GM12878 (cell line): ENCODE data around the gene ARVCF. TPM values are rescaled to one million over a fixed set of nuclear protein-coding genes. Genes with fewer than 3 reads are reported as not detected.

Experiments used
- ATF7 ChIP-seq: fragments of 450-650 bp; IDR thresholded peaks from 2 replicates; pipeline ENCODE4 v1.6.1; 2016; ENCODE audit warnings: low read depth, mild to moderate bottlenecking
- BACH1 ChIP-seq: fragments of 450-650 bp; IDR thresholded peaks from 2 replicates; pipeline ENCODE4 v1.6.1; 2017; ENCODE audit warnings: mild to moderate bottlenecking, borderline replicate concordance
- BCL11A ChIP-seq: IDR thresholded peaks from 2 replicates; pipeline ENCODE4 v1.6.1; 2011; ENCODE audit warnings: low read depth, low read length
- BMI1 ChIP-seq: fragments of 450-650 bp; IDR thresholded peaks from 2 replicates; pipeline ENCODE4 v1.6.1; 2016; ENCODE audit warnings: mild to moderate bottlenecking, moderate library complexity, borderline replicate concordance
- CREB1 ChIP-seq: IDR thresholded peaks from 2 replicates; pipeline ENCODE4 v1.6.1; 2012; ENCODE audit warnings: low read depth, mild to moderate bottlenecking, inconsistent platforms
- CREM ChIP-seq: IDR thresholded peaks from 2 replicates; pipeline ENCODE4 v1.6.1; 2014; ENCODE audit warnings: antibody characterized with exemption, low read depth
- DPF2 ChIP-seq: fragments of 450-650 bp; IDR thresholded peaks from 2 replicates; pipeline ENCODE4 v1.6.1; 2017; ENCODE audit warnings: mild to moderate bottlenecking
- FOS ChIP-seq: IDR thresholded peaks from 3 replicates; pipeline ENCODE4 v1.6.1; 2011; ENCODE audit warnings: borderline replicate concordance; ENCODE audit not compliant: insufficient read length; ENCODE audit errors: extremely low read depth
- GABPA ChIP-seq: IDR thresholded peaks from 2 replicates; pipeline ENCODE4 v1.6.1; 2014; ENCODE audit warnings: antibody characterized with exemption, low read depth, mild to moderate bottlenecking, inconsistent platforms
- GATAD2B ChIP-seq: fragments of 450-650 bp; conservative IDR thresholded peaks from 2 replicates; pipeline ENCODE4 v1.6.1; 2017; ENCODE audit warnings: low read depth, mild to moderate bottlenecking, moderate library complexity
- IRF4 ChIP-seq: IDR thresholded peaks from 2 replicates; pipeline ENCODE4 v1.6.1; 2011; ENCODE audit warnings: low read depth, low read length
- JUNB ChIP-seq: IDR thresholded peaks from 2 replicates; pipeline ENCODE4 v1.6.1; 2016; ENCODE audit warnings: antibody characterized with exemption, mild to moderate bottlenecking
- MEF2B ChIP-seq: fragments of 450-650 bp; IDR thresholded peaks from 2 replicates; pipeline ENCODE4 v1.6.1; 2018; ENCODE audit warnings: mild to moderate bottlenecking, moderate library complexity; ENCODE audit not compliant: partially characterized antibody, poor library complexity, severe bottlenecking
- NFYB ChIP-seq: IDR thresholded peaks from 2 replicates; pipeline ENCODE4 v1.6.1; 2011; ENCODE audit warnings: low read depth, mild to moderate bottlenecking, low read length, improper control_type of control experiment, moderate library complexity; ENCODE audit not compliant: insufficient read depth
- PAX5 ChIP-seq: IDR thresholded peaks from 2 replicates; pipeline ENCODE4 v1.6.1; 2011; ENCODE audit warnings: low read depth, low read length, borderline replicate concordance
- POU2F2 ChIP-seq: IDR thresholded peaks from 3 replicates; pipeline ENCODE4 v1.6.1; 2011; ENCODE audit warnings: low read depth, mild to moderate bottlenecking, low read length, borderline replicate concordance
- RELA ChIP-seq: fragments of 450-650 bp; IDR thresholded peaks from 2 replicates; pipeline ENCODE4 v1.8.0; 2014; ENCODE audit warnings: borderline replicate concordance; ENCODE audit not compliant: partially characterized antibody
- RUNX3 ChIP-seq: IDR thresholded peaks from 2 replicates; pipeline ENCODE4 v1.6.1; 2012; ENCODE audit warnings: low read length, inconsistent platforms
- ZNF217 ChIP-seq: fragments of 450-650 bp; IDR thresholded peaks from 2 replicates; pipeline ENCODE4 v1.6.1; 2017; ENCODE audit warnings: antibody characterized with exemption, mild to moderate bottlenecking
- ZNF24 ChIP-seq: fragments of 450-650 bp; IDR thresholded peaks from 2 replicates; pipeline ENCODE4 v1.6.1; 2017; ENCODE audit warnings: antibody characterized with exemption, mild to moderate bottlenecking
- polyA plus RNA-seq, 11 experiments: library from polyadenylated mRNA; depleted of rRNA in 4 of 11; unstranded in 6 of 11; stranded (reverse) in 5 of 11; fragments of >200 nt; fragmentation: Nextera tagmentation in 4 of 11; fragmentation: Illumina TruSeq in 1 of 11; extraction: Ambion mirVana in 4 of 11; extraction: Trizol in 1 of 11; gene quantifications; 1 replicate in 1 of 11; 2 replicates in 10 of 11; pipeline versions ENCODE4 v1.2.1 to v1.2.3, GENCODE V29; 2011 to 2016; ENCODE audit warnings: inconsistent platforms in 2 of 11, missing spikeins in 2 of 11, low read depth in 1 of 11
- total RNA-seq, 4 experiments: library from RNA; depleted of rRNA in 3 of 4; stranded (reverse); fragments of >200 nt in 3 of 4; fragmentation: Illumina TruSeq in 1 of 4; extraction: Trizol in 1 of 4; gene quantifications; 2 replicates each; pipeline versions ENCODE4 v1.2.1 to v1.2.3, GENCODE V29; 2013 to 2021
- TF ChIP-seq, protein P1 (sequence below): fragments of 450-650 bp; IDR thresholded peaks from 2 replicates; pipeline ENCODE4 v1.6.1; 2017; ENCODE audit warnings: mild to moderate bottlenecking, moderate library complexity
- TF ChIP-seq, protein P2 (sequence below): fragments of 450-650 bp; IDR thresholded peaks from 2 replicates; pipeline ENCODE4 v1.6.1; 2017; ENCODE audit warnings: mild to moderate bottlenecking, low read depth, inconsistent platforms; ENCODE audit not compliant: poor library complexity, severe bottlenecking
- TF ChIP-seq, protein P3 (sequence below): fragments of 450-650 bp; IDR thresholded peaks from 2 replicates; pipeline ENCODE4 v1.6.1; 2016; ENCODE audit warnings: mild to moderate bottlenecking

Gene ARVCF
- total and polyA plus RNA-seq, 10 of the 15 experiments (the other 5 are each of a cell fraction or from before 2014, with no cell fraction given): 0.13 to 1.9 (median 1.0) TPM; not detected in 2

DNA sequence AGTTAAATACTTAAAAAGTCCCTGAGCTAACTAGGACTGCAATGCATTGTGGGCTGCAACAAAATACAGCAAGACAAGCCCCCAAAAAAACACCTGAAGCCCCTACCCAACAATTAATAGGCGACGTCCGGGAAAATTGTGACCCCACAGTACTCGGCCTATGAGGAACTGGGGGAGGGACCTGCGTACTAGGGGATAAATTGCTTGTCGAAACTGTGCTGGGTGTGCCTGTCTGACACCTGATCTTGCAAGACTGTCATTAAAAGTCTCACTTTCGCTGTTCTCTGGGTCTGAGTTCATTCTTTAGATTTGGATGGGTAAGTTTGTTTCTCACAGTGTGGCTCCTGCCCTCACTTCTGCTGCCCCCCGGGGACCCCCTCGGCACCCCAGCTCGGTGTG lies 19.5 kb upstream of the ARVCF start (continued):
- TF ChIP-seq BACH1 (no peak), ZNF24 (no peak), RELA (no peak), ZNF217 (no peak), NFYB (peak; percentile 66; the same call in 1 of the 2 replicates), BCL11A (0 out of 2 replicates have a peak, but pooled peaks have one; percentile 40), JUNB (peak; percentile 7; the same call in 1 of the 2 replicates), GATAD2B (no peak), POU2F2 (no peak), ATF7 (peak; percentile 55; the same call in 1 of the 2 replicates), CREM (peak; percentile 39; the same call in 1 of the 2 replicates), IRF4 (peak; percentile 93), CREB1 (no peak), PAX5 (0 out of 2 replicates have a peak, but pooled peaks have one; percentile 19), RUNX3 (0 out of 2 replicates have a peak, but pooled peaks have one; percentile 8), DPF2 (peak; percentile 26; the same call in 1 of the 2 replicates), FOS (no peak), MEF2B (peak; percentile 27), GABPA (no peak), BMI1 (no peak)
- TF ChIP-seq, protein P1, sequence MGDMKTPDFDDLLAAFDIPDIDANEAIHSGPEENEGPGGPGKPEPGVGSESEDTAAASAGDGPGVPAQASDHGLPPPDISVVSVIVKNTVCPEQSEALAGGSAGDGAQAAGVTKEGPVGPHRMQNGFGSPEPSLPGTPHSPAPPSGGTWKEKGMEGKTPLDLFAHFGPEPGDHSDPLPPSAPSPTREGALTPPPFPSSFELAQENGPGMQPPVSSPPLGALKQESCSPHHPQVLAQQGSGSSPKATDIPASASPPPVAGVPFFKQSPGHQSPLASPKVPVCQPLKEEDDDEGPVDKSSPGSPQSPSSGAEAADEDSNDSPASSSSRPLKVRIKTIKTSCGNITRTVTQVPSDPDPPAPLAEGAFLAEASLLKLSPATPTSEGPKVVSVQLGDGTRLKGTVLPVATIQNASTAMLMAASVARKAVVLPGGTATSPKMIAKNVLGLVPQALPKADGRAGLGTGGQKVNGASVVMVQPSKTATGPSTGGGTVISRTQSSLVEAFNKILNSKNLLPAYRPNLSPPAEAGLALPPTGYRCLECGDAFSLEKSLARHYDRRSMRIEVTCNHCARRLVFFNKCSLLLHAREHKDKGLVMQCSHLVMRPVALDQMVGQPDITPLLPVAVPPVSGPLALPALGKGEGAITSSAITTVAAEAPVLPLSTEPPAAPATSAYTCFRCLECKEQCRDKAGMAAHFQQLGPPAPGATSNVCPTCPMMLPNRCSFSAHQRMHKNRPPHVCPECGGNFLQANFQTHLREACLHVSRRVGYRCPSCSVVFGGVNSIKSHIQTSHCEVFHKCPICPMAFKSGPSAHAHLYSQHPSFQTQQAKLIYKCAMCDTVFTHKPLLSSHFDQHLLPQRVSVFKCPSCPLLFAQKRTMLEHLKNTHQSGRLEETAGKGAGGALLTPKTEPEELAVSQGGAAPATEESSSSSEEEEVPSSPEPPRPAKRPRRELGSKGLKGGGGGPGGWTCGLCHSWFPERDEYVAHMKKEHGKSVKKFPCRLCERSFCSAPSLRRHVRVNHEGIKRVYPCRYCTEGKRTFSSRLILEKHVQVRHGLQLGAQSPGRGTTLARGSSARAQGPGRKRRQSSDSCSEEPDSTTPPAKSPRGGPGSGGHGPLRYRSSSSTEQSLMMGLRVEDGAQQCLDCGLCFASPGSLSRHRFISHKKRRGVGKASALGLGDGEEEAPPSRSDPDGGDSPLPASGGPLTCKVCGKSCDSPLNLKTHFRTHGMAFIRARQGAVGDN: no peak
- TF ChIP-seq, protein P2, sequence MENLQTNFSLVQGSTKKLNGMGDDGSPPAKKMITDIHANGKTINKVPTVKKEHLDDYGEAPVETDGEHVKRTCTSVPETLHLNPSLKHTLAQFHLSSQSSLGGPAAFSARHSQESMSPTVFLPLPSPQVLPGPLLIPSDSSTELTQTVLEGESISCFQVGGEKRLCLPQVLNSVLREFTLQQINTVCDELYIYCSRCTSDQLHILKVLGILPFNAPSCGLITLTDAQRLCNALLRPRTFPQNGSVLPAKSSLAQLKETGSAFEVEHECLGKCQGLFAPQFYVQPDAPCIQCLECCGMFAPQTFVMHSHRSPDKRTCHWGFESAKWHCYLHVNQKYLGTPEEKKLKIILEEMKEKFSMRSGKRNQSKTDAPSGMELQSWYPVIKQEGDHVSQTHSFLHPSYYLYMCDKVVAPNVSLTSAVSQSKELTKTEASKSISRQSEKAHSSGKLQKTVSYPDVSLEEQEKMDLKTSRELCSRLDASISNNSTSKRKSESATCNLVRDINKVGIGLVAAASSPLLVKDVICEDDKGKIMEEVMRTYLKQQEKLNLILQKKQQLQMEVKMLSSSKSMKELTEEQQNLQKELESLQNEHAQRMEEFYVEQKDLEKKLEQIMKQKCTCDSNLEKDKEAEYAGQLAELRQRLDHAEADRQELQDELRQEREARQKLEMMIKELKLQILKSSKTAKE: peak; percentile 99
- TF ChIP-seq, protein P3, sequence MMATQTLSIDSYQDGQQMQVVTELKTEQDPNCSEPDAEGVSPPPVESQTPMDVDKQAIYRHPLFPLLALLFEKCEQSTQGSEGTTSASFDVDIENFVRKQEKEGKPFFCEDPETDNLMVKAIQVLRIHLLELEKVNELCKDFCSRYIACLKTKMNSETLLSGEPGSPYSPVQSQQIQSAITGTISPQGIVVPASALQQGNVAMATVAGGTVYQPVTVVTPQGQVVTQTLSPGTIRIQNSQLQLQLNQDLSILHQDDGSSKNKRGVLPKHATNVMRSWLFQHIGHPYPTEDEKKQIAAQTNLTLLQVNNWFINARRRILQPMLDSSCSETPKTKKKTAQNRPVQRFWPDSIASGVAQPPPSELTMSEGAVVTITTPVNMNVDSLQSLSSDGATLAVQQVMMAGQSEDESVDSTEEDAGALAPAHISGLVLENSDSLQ: peak; percentile 90
- TF ChIP-seq, all 136 proteins: peak for 17
